Astrocyte of the spinal cord (primary cell): ENCODE data around the gene ELMO2.
A peak's percentile ranks its signal among the peaks of the same experiment; 100 is the strongest.

Experiments
- DNase-seq: peaks from one replicate; pipeline ENCODE4 v3.0.0; 2011; ENCODE audit warnings: low read depth, low spot score
- H3K4me3 ChIP-seq: 2 replicates; pipeline ENCODE4 v1.5.1; 2011; ENCODE audit warnings: low read depth, mild to moderate bottlenecking, low read length, moderate library complexity
- CTCF ChIP-seq: IDR thresholded peaks from 2 replicates; pipeline ENCODE4 v1.5.1; 2012; ENCODE audit warnings: low read depth, mild to moderate bottlenecking, low read length, inconsistent platforms
- in situ Hi-C: cut with HindIII; loops from 2 replicates; pipeline ENCODE4 v1.10.0; 2017; ENCODE audit warnings: low sequenced_read_pairs

Gene ELMO2

GRCh38 chr20:46350201-46350985 is 56.0 kb downstream of the ELMO2 start:
- in situ Hi-C loops: no loop called here
- no peak overlapping the region for H3K4me3 ChIP-seq
- no peak for TF ChIP-seq CTCF
- DNase-seq: peak; percentile 95

GRCh38 chr20:46349742-46350056 is 56.7 kb downstream of the ELMO2 start:
- no peak for DNase-seq
- in situ Hi-C loops: no loop called here
- no peak for TF ChIP-seq CTCF
- H3K4me3 ChIP-seq: no peak overlapping the region

- in situ Hi-C loops: no loop called here
- peak; percentile 38 for DNase-seq
- TF ChIP-seq CTCF: peak; percentile 74
- H3K4me3 ChIP-seq: no peak overlapping the region
These were observed 57.2 kb downstream of the ELMO2 start for GRCh38 chr20:46349035-46349741.

- DNase-seq: peak; percentile 39
- in situ Hi-C loops: no loop called here
- H3K4me3 ChIP-seq: no peak overlapping the region
- peak; percentile 35 for TF ChIP-seq CTCF
These were observed 58.3 kb downstream of the ELMO2 start for GRCh38 chr20:46347841-46348803.

GRCh38 chr20:46346770-46347169 is 59.6 kb downstream of the ELMO2 start:
- in situ Hi-C loops: no loop called here

More at GRCh38 chr20:46346770-46347169, 59.6 kb downstream of the ELMO2 start:
- H3K4me3 ChIP-seq: no peak overlapping the region
- no peak for TF ChIP-seq CTCF
- DNase-seq: no peak
